H1 (cell line): ENCODE results near the gene RNF41. TPM values are rescaled to one million over a fixed set of nuclear protein-coding genes. Genes with fewer than 3 reads are reported as not detected.

Experiments
- CTCF ChIA-PET: fragments of 300-600 bp; sonication (Branson Sonifier 250); formaldehyde crosslinking; loops from one replicate; lab custom pipeline; 2021; ENCODE audit not compliant: partially characterized antibody; lab: Charles Lee
- POLR2A ChIA-PET: fragments of 300-600 bp; sonication (Branson Sonifier 250); formaldehyde crosslinking; loops from one replicate; lab custom pipeline; 2021; ENCODE audit warnings: inconsistent platforms; ENCODE audit not compliant: partially characterized antibody; lab: Charles Lee
- DNase-seq, 2 experiments: peaks; one replicate each; pipeline versions ENCODE4 v3.0.0 to v3.0.0-alpha.2; 2010 to 2022; ENCODE audit warnings: low spot score in 2 of 2, low read depth in 1 of 2, mixed read lengths in 1 of 2
- FAIRE-seq: peaks from 2 replicates; lab custom pipeline; 2011; peaks lifted over from hg19 to GRCh38; lab: Jason Lieb, UNC
- H2AFZ ChIP-seq: 2 replicates; pipeline ENCODE4 v1.8.1; 2012; ENCODE audit warnings: low read length, inconsistent platforms
- H2AK5ac ChIP-seq: 2 replicates; pipeline ENCODE4 v1.6.1; 2013; ENCODE audit warnings: low read depth, low read length
- H2BK120ac ChIP-seq: replicated peaks from 2 replicates; pipeline ENCODE3; 2013; ENCODE audit warnings: low read depth, low read length, inconsistent platforms
- H2BK12ac ChIP-seq: 2 replicates; pipeline ENCODE4 v1.6.1; 2013; ENCODE audit warnings: low read depth, low read length
- H2BK15ac ChIP-seq: 2 replicates; pipeline ENCODE4 v1.6.1; 2013; ENCODE audit warnings: low read length
- H2BK20ac ChIP-seq: 2 replicates; pipeline ENCODE4 v1.6.1; 2013; ENCODE audit warnings: low read length
- H2BK5ac ChIP-seq: 2 replicates; pipeline ENCODE4 v1.6.1; 2013; ENCODE audit warnings: low read depth, low read length
- H3K14ac ChIP-seq: 2 replicates; pipeline ENCODE4 v1.6.1; 2013; ENCODE audit warnings: inconsistent platforms; ENCODE audit not compliant: insufficient read length
- H3K18ac ChIP-seq: 2 replicates; pipeline ENCODE4 v1.6.1; 2013; ENCODE audit warnings: low read length; ENCODE audit errors: extremely low read depth
- H3K23ac ChIP-seq: 2 replicates; pipeline ENCODE4 v1.6.1; 2013; ENCODE audit warnings: inconsistent platforms; ENCODE audit not compliant: insufficient read length
- H3K23me2 ChIP-seq: 2 replicates; pipeline ENCODE4 v1.6.1; 2013; ENCODE audit warnings: low read depth, low read length
- H3K27ac ChIP-seq: 2 replicates; pipeline ENCODE4 v1.6.1; 2011; ENCODE audit warnings: low read depth, low read length, inconsistent platforms
- H3K27me3 ChIP-seq, 4 experiments: replicated peaks in 1 of 4; 1 replicate in 1 of 4; 2 replicates in 3 of 4; pipeline versions ENCODE4 v1.6.1 to v1.8.1; 2011 to 2013; ENCODE audit warnings: low read length in 3 of 4, mild to moderate bottlenecking in 3 of 4, inconsistent platforms in 2 of 4, mixed read lengths in 2 of 4, moderate library complexity in 1 of 4; ENCODE audit not compliant: control insufficient read depth in 3 of 4, insufficient read depth in 3 of 4; ENCODE audit errors: extremely low read depth in 1 of 4
- H3K36me3 ChIP-seq, 4 experiments: 2 replicates each; pipeline versions ENCODE4 v1.6.1 to v1.8.1; 2011 to 2013; ENCODE audit warnings: mild to moderate bottlenecking in 4 of 4, low read length in 3 of 4, moderate library complexity in 2 of 4, control low read depth in 1 of 4, inconsistent platforms in 1 of 4; ENCODE audit not compliant: insufficient read depth in 4 of 4, control insufficient read depth in 2 of 4
- H3K4ac ChIP-seq: replicated peaks from 2 replicates; pipeline ENCODE3; 2013; ENCODE audit warnings: low read length, low read depth, mixed read lengths, inconsistent platforms; ENCODE audit not compliant: insufficient read length
- H3K4me1 ChIP-seq, 4 experiments: replicated peaks in 1 of 4; 1 replicate in 1 of 4; 2 replicates in 3 of 4; pipeline versions ENCODE4 v1.6.1 to v1.8.1; 2011 to 2013; ENCODE audit warnings: low read length in 3 of 4, inconsistent platforms in 2 of 4, mixed read lengths in 1 of 4; ENCODE audit not compliant: insufficient read depth in 4 of 4, control insufficient read depth in 3 of 4
- H3K4me2 ChIP-seq, 2 experiments: 2 replicates each; pipeline versions ENCODE4 v1.6.1 to v1.8.1; 2011 to 2013; ENCODE audit warnings: low read depth in 2 of 2, low read length in 2 of 2, control low read depth in 1 of 2, inconsistent platforms in 1 of 2, mild to moderate bottlenecking in 1 of 2; ENCODE audit not compliant: insufficient read depth in 1 of 2
- H3K4me3 ChIP-seq, 4 experiments: fragments of 200-600, 300-600 bp in 1 of 4; sonication (generic), shearing (Covaris generic), sonication (Bioruptor Twin) in 1 of 4; 2 replicates each; pipeline versions ENCODE4 v1.5.1 to v1.8.1; 2011 to 2016; ENCODE audit warnings: low read length in 4 of 4, low read depth in 3 of 4, control low read depth in 2 of 4, inconsistent platforms in 2 of 4, mild to moderate bottlenecking in 2 of 4, mixed read lengths in 1 of 4, moderate library complexity in 1 of 4; ENCODE audit not compliant: insufficient read depth in 2 of 4; ENCODE audit errors: extremely low read depth in 1 of 4
- H3K56ac ChIP-seq: replicated peaks from 2 replicates; pipeline ENCODE3; 2013; ENCODE audit warnings: low read depth, mild to moderate bottlenecking, mixed read lengths, low read length, inconsistent platforms; ENCODE audit not compliant: insufficient read length
- H3K79me1 ChIP-seq: 2 replicates; pipeline ENCODE4 v1.6.1; 2013; ENCODE audit warnings: low read depth, low read length, control low read depth
- H3K79me2 ChIP-seq, 2 experiments: 2 replicates each; pipeline versions ENCODE4 v1.6.1 to v1.8.1; 2012 to 2013; ENCODE audit warnings: low read length in 2 of 2, mild to moderate bottlenecking in 2 of 2, inconsistent platforms in 1 of 2; ENCODE audit not compliant: insufficient read depth in 2 of 2, control insufficient read depth in 1 of 2
- H3K9ac ChIP-seq, 4 experiments: replicated peaks in 1 of 4; 1 replicate in 1 of 4; 2 replicates in 3 of 4; pipeline versions ENCODE4 v1.6.1 to v1.8.1; 2011 to 2013; ENCODE audit warnings: low read depth in 3 of 4, low read length in 3 of 4, control low read depth in 2 of 4, mild to moderate bottlenecking in 2 of 4, moderate library complexity in 2 of 4, inconsistent platforms in 1 of 4; ENCODE audit errors: extremely low read depth in 1 of 4
- H3K9me3 ChIP-seq, 2 experiments: 2 replicates each; pipeline versions ENCODE4 v1.6.1 to v1.8.1; 2012 to 2013; ENCODE audit warnings: mild to moderate bottlenecking in 2 of 2, moderate library complexity in 2 of 2, control low read depth in 1 of 2, inconsistent platforms in 1 of 2, low read depth in 1 of 2, low read length in 1 of 2, mixed read lengths in 1 of 2; ENCODE audit not compliant: insufficient read depth in 2 of 2
- H4K20me1 ChIP-seq, 2 experiments: replicated peaks in 1 of 2; 2 replicates each; pipeline versions ENCODE3 to v1.8.1; 2011 to 2013; ENCODE audit warnings: inconsistent platforms in 2 of 2, low read length in 2 of 2, mild to moderate bottlenecking in 1 of 2; ENCODE audit not compliant: insufficient read depth in 2 of 2, control insufficient read depth in 1 of 2
- H4K5ac ChIP-seq: 2 replicates; pipeline ENCODE4 v1.6.1; 2013; ENCODE audit warnings: low read length, low read depth, mixed read lengths, inconsistent platforms; ENCODE audit not compliant: insufficient read length
- H4K8ac ChIP-seq: 2 replicates; pipeline ENCODE4 v1.8.0; 2013; ENCODE audit warnings: mild to moderate bottlenecking, moderate library complexity, low read length, inconsistent platforms; ENCODE audit not compliant: insufficient read depth; ENCODE audit errors: extremely low read depth
- H4K91ac ChIP-seq: replicated peaks from 2 replicates; pipeline ENCODE3; 2013; ENCODE audit warnings: low read length, mixed read lengths, inconsistent platforms; ENCODE audit not compliant: insufficient read length
- EGR1 ChIP-seq: IDR thresholded peaks from 2 replicates; pipeline ENCODE4 v1.6.1; 2011; ENCODE audit warnings: low read depth, low read length, borderline replicate concordance
- EZH2 ChIP-seq: fragments of 200-600 bp; sonication (generic); IDR thresholded peaks from 2 replicates; pipeline ENCODE4 v1.7.1; 2012; ENCODE audit warnings: low read depth, mild to moderate bottlenecking, moderate library complexity, low read length, inconsistent platforms; ENCODE audit not compliant: severe bottlenecking
- GABPA ChIP-seq: IDR thresholded peaks from 2 replicates; pipeline ENCODE4 v1.6.1; 2011; ENCODE audit warnings: mild to moderate bottlenecking, low read length, moderate library complexity, borderline replicate concordance; ENCODE audit not compliant: insufficient read depth
- RFX5 ChIP-seq: IDR thresholded peaks from 2 replicates; pipeline ENCODE4 v1.6.1; 2011; ENCODE audit warnings: low read depth, low read length, improper control_type of control experiment, borderline replicate concordance
- SIX5 ChIP-seq: IDR thresholded peaks from 2 replicates; pipeline ENCODE4 v1.6.1; 2011; ENCODE audit warnings: mild to moderate bottlenecking, low read depth, low read length
- SRF ChIP-seq: IDR thresholded peaks from 2 replicates; pipeline ENCODE4 v1.6.1; 2011; ENCODE audit warnings: mild to moderate bottlenecking, low read depth, low read length, moderate library complexity
- WGBS, 2 experiments: shearing (Covaris generic) in 1 of 2; methylation state at CpG; one replicate each; pipeline versions ENCODE4 v1.1.6 to v1.1.7; 2013 to 2015; ENCODE audit warnings: low lambda C conversion rate in 2 of 2, mixed read lengths in 2 of 2, inconsistent platforms in 1 of 2, low coverage in 1 of 2, missing lambda C conversion rate in 1 of 2; ENCODE audit not compliant: insufficient replicate concordance in 2 of 2, insufficient coverage in 1 of 2, insufficient read length in 1 of 2; ENCODE audit errors: extremely low coverage in 1 of 2, missing lambda C conversion rate in 1 of 2; 5-methylcytosine and 5-hydroxymethylcytosine counted together
- polyA plus RNA-seq, 7 experiments: library from polyadenylated mRNA; depleted of rRNA in 3 of 7; stranded (reverse) in 5 of 7; unstranded in 2 of 7; fragments of >200 nt in 5 of 7; fragments of 200-250 nt in 2 of 7; gene quantifications; 1 replicate in 5 of 7; 2 replicates in 1 of 7; 4 replicates in 1 of 7; pipeline versions ENCODE4 v1.2.1 to v1.2.3, GENCODE V29; 2011 to 2013; ENCODE audit warnings: missing spikeins in 2 of 7, mixed read lengths in 2 of 7
- total RNA-seq: library from RNA; stranded (reverse); fragmentation: NEBNext Ultra II Directional; extraction: Animal tissue kit (Norgen Biotek cat#: 25700); gene quantifications from 2 replicates; pipeline ENCODE4 v1.2.1, GENCODE V29; 2021

RNF41 gene
- total and polyA plus RNA-seq, 2 of the 8 experiments (the other 6 are each of a cell fraction or from before 2014, with no cell fraction given) = 55.5 to 98.6 TPM

GRCh38 chr12:56222531-56222895 lies 791 bp upstream of the RNF41 start:
- Histone ChIP-seq H3K36me3 (peaks cover 0 to 4% (median 2%) of the 10 kb centered on the region in 4 experiments; a peak in 2 of 8 replicates), H2AK5ac (no peak overlapping the region), H2AFZ (no peak overlapping the region), H3K79me1 (peaks cover 9% of the 10 kb centered on the region), H4K20me1 (peaks cover 0 to 3% of the 10 kb centered on the region in 2 experiments), H3K56ac (no peak overlapping the region), H3K4me1 (peaks cover 3 to 13% (median 6%) of the 10 kb centered on the region in 4 experiments; a peak in 6 of 7 replicates), H3K9ac (peak overlapping the region in 3 of 4 experiments; percentile 66 to 85 (median 76); a peak in 4 of 7 replicates), H3K9me3 (no peaks in the 10 kb centered on the region), H3K79me2 (peaks cover 0 to 23% of the 10 kb centered on the region in 2 experiments; a peak in 2 of 4 replicates), H2BK15ac (no peak overlapping the region), H3K27me3 (no peaks in the 10 kb centered on the region), H3K18ac (0 out of 2 replicates have a peak overlapping the region, but pooled peaks have one; percentile 94), H3K14ac (no peak overlapping the region), H3K4me3 (peak overlapping the region; percentile 67 to 94 (median 86)), H2BK120ac (no peak overlapping the region), H3K23me2 (peaks cover 22% of the 10 kb centered on the region), H4K8ac (no peak overlapping the region), H3K23ac (no peak overlapping the region), H2BK5ac (peak overlapping the region; percentile 89), H3K4me2 (peak overlapping the region; percentile 85 to 100), H2BK20ac (no peak overlapping the region), H3K4ac (peak overlapping the region; percentile 28), H2BK12ac (0 out of 2 replicates have a peak overlapping the region, but pooled peaks have one; percentile 77), H3K27ac (peak overlapping the region; percentile 86), H4K5ac (peak overlapping the region; percentile 1), H4K91ac (no peak overlapping the region)
- TF ChIP-seq SRF = no peak
- TF ChIP-seq EGR1 = no peak
- no peak for TF ChIP-seq GABPA
- TF ChIP-seq RFX5 = no peak
- TF ChIP-seq EZH2 = no peak
- TF ChIP-seq SIX5 = no peak
- FAIRE-seq (no peak), DNase-seq (no peak)
- 62% methylated on average over 4 of the region's 4 CpGs; no CpG with 5 or more reads in 1 of the 2 experiments for WGBS, 2 experiments
- ChIA-PET POLR2A (interaction anchor here (0.7 to 9.8 kb wide), 34 partner anchors 9 to 1298 kb away, joined by 3 to 203 read pairs (median 8); partner anchors contain the start of genes ANKRD52, CNPY2, COQ10A and DDIT3), CTCF (interaction anchor here (0.7 to 4.2 kb wide), 31 partner anchors 9 to 414 kb away, joined by 3 to 89 read pairs (median 6); partner anchors contain the start of genes ANKRD52, COQ10A, ERBB3 and SMARCC2)
